Activated naive CD4-positive, alpha-beta T cell treated with Interleukin-2 at 50 U/mL for 16 hours (primary cell): Measurements from ENCODE around the gene ADARB2.
"Not testable (repeated sequence)": the region's sequence is repeated elsewhere in the genome, so short reads cannot be mapped to it uniquely, and the experiment has no call there.

Source experiments
- DNase-seq: peaks from one replicate; pipeline ENCODE4 v3.0.0-alpha.2; 2020

ADARB2 gene

GRCh38 chr10:1538531-1539061 lies 198.7 kb downstream of the ADARB2 start:
- DNase-seq: no peak

- no peak for DNase-seq
Measured at GRCh38 chr10:1538121-1538520, 199.2 kb downstream of the ADARB2 start.

DNA sequence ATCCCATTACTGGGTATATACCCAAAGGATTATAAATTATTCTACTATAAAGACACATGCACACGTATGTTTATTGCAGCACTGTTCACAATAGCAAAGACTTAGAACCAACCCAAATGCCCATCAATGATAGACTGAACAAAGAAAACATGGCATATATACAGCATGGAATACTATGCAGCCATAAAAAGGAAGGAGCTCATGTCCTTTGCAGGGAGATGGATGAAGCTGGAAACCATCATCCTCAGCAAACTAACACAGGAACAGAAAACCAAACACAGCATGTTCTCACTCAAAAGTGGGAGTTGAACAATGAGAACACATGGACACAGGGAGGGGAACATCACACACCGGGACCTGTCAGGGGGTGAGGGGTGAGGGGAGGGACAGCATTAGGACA lies 199.9 kb downstream of the ADARB2 start:
- DNase-seq: not testable (repeated sequence)

DNA sequence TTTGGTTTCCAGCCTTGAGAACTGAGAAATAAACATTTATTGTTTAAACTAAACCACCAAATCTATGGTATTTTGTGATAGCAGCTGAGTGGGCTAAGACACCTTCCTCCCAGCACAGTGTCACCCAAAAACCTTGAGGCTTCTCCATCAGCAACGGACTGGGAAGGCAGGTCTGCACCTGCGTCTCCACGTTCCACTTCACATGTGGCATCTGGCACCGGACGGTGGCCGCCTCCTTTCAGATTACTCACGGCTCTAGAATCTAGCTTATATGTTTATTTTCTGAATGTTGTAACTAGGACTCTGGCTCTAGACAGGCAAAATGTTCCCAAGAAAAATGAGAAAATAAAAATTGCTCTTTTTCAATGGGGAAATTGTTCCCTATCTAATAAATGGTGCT lies 201.0 kb downstream of the ADARB2 start:
- no peak for DNase-seq

DNA sequence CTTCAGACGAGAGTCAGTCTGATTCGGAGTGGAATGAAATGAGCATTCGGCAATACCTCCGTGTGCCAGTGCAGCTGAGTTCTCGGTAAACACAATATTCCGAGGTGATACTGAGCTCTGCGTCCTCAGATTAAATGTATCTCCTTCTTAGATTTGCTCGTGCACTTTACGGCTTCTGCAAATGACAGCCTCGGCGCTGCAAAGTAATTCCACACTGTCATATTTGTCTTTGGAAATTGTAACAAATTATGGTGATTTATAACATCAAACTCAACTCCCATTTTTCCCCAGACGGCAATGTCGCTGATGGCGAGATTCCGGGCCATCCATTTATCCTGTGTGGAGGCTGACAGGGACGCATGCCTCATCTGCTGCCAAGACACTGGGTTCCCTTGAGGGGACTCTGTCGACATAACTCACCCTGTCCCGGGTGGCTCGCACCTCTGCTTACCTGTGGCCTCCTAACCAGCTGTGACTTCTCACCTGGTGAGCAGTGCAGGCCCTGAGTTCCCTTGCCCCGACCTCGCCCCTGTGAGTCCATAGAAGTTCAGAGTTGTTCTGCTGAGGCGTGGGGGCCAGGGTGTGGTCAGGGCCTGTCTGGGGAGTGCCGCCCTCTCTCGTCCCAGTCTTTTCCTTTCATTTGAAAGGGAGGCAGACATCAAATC lies 201.9 kb downstream of the ADARB2 start:
- DNase-seq: no peak

DNA sequence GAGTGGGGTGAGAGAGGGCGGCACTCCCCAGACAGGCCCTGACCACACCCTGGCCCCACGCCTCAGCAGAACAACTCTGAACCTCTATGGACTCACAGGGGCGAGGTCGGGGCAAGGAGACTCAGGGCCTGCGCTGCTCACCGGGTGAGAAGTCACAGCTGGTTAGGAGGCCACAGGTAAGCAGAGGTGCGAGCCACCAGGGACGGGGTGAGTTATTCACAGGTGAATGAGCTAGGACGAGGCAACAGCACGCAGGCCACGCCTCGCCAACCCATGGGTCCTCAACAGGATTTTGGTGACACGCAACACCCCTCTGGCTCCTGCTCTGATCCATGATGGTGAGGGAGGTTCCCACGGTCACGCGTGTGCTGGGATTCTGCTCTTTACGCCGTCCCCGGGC lies 202.5 kb downstream of the ADARB2 start:
- DNase-seq: no peak

DNA sequence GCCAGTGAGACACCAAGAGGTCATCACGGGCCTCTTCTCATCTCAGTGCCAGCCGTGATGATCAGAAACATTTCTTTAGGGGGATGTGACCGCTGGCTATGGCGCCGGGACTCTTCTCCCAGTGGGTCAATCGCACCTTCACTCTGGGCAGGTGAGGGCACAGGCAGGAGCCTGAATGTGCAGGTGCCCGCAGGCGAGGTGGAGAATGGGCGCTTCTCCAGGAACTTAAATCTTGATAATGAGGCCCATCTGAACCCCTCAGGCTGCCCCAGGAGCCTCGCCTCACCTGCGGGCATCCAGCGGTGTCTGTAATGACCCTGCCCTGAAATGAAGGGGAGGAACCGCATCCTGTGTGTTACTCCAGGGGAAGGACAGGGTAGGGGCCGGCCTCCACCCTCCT lies 204.7 kb downstream of the ADARB2 start:
- no peak for DNase-seq

DNA sequence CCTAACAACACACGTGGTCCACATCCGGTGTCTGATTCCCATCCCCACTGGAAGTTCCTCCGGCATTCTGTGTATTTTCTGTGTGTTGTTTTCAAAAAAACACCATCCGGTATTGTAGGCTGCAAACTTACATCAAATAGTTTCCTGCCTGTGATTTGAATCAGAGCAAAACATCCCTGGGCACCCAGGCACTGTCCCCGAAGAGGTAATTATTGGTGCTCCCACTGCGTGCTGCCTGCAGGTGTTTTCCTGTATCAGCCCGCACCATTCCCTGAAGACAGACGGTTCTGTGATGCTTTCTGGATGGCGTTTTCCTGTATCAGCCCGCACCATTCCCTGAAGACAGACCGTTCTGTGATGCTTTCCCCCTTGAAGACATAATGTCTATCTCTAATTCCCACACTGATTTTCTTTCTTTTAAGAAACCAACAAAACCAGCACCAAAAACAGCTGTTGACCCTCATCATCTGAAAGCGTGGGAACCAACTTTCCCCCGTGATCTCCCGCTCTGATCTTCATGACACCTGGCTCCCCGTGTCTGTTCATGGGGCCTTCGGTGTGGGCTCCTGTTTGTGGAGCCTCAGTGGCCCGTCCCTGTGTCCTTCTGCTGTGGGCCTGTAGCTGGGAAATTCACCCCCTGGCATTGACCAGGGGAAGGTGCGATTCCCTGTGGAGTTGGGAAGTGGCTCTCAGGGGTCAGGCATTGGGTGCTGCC lies 205.3 kb downstream of the ADARB2 start:
- DNase-seq: no peak

- no peak for DNase-seq
Measured at GRCh38 chr10:1530871-1531517, 206.3 kb downstream of the ADARB2 start.

- no peak for DNase-seq
Measured at GRCh38 chr10:1529806-1530413, 207.4 kb downstream of the ADARB2 start.

DNA sequence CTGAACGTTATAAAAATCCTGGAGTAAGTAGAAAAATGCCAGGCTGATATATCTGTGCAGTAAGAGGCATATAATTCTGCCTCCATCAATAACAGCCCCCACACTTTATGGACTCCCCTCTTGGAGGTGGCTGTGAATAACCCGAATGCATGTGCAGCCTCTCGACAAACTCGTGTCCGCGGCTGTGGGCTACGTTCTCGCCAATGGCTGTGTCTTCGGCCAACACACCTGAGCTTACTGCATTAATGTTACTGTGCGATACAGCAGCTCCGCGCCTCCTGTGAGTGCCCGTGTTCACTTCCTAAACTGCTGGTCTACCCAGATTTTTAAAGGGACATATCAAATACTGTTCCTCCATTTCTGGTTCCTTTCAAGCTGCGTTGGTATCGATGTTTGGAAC lies 209.4 kb downstream of the ADARB2 start:
- DNase-seq: no peak

DNA sequence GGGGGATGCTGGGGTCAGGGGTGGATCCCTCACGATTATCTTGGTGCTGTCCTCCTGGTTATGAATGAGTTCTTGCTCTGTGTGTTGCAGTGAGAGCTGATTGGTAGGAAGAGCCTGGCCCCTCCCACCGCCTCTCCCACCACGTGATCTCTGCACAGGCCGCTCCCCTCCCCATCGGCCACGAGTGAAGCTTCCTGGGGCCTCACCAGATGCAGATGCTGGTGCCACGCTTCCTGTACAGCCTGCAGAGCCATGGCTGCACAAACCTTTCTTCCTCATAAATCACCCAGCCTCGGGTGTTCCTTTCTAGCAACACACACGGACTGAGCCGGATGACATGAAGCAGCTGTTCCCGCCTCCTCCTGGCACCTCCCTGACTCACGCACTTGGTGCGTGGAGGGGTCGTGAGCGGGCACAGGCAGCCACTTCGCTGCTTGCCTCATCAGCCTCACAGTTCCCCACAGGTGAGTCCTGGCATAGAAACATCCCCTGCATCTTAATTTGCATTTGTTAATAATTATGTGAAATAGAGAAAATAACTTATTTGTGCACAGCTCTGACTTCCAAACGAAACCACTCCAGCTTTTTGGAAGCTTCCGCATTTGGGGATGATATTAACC lies 210.8 kb downstream of the ADARB2 start:
- no peak for DNase-seq

GRCh38 chr10:1525354-1526162 lies 211.8 kb downstream of the ADARB2 start:
- DNase-seq: no peak

GRCh38 chr10:1524540-1524939 lies 212.8 kb downstream of the ADARB2 start:
- no peak for DNase-seq

- DNase-seq: no peak
Measured at GRCh38 chr10:1523221-1523620, 214.1 kb downstream of the ADARB2 start.

DNA sequence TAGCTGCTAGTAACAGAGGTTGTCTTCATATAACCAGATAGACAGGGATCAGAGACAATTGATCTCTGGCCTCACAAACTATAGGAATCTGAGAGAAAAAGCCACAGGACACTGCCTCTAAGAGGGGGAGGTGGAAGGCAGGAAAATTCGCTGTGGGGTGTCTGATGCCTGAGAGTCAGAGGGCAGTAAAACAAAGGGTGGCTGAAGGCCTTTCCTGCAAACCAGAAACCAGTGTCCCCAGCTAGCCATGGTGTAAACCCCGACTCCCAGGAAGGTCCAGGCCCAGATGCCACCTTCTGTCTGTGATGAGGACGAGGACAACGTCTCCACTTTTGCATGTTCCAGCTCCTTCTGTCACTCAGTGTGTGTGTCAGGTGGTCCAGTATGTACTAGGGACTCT lies 215.1 kb downstream of the ADARB2 start:
- DNase-seq: no peak

GRCh38 chr10:1521741-1522140 lies 215.6 kb downstream of the ADARB2 start:
- no peak for DNase-seq

DNA sequence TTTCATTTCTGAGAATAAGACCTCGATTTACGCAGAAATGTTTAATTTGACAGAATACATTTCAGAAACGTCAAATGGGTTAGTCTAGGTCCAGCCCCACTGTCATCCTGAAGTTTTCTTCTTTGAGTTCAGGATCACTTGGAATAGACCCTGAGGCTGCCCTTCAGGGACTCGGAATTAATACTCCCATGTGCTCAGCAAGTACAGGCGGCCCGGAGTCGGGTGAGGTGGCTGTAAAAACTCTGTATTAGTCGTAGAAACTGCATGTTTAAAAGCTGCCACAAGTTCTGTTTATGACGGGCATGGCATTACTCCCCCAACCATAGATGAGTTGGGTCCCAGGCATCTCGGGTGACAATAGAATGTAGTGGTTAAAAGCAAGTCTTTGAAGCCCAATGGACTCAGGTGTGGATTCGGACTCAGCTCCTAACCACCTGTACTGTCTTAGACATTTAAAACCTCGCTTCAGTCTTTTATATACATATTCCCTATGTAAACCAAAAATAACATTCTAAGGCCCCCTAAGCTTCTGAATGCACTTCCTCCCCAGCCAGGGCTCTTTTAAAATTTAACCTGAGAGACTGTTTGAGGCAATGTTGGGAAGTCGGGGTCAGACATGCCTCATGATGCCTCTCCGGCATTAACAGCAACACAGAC lies 216.3 kb downstream of the ADARB2 start:
- DNase-seq: no peak

DNA sequence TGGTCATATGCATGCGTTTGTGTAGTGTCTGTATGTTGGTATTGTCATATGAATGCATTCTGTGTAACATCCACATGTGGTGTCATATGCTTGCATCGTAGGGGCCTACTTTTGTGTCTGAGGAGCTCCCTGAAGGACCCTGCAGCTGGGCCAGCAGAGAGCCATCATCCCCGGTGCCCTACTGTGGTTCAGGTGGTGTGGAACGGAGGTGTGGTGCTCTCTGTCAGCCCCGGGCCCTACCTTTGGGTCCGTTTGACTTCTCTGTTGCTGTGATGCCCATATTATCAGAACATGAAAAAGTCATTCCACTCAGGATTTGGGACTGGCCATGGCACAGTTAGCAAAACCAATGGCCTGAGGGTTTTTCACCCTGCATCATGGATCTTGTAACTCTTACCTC lies 217.9 kb downstream of the ADARB2 start:
- no peak for DNase-seq

- DNase-seq: no peak
Measured at GRCh38 chr10:1517684-1518083, 219.6 kb downstream of the ADARB2 start.

DNA sequence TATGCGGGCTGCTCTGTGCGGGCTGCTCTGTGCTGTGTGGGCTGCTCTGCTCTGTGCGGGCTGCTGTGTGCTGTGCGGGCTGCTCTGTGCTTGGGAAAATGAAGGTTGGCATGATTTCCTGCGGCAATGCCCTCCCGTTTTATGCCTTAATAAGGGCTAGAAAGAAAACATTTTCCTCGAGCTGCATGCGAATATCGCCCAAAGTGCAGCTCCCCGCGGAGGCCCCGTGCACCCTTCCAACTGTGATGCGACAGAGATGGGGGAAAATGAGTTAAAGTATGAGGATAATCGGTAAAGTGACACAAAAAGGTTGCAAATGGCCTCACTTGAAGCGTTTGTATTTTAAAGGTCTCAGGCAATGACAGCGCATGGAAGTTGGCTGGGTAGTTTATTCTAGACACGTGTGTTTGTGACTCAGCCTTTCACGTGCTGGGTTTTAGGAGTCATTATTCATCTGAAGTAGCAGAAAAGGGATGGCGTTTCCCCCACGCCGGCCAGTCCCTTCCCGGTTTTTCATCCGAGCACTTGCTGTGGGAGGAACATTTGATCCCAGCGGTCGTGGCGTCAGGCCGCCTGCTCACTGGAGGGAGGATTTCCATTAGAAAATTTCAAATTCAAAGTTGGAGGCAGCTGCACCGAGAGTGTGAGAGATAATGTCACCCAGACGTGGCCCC lies 220.7 kb downstream of the ADARB2 start:
- DNase-seq: no peak
